CD4-positive, alpha-beta T cell treated with Interleukin-21 for 1 hour (primary cell): ENCODE data around the gene IGF1.

Source experiments
- DNase-seq: peaks from one replicate; pipeline ENCODE4 v3.0.0-alpha.2; 2020

IGF1 gene

GRCh38 chr12:102480406-102480805 is at the start of gene IGF1:
Gene IGF1 (minus strand): TSS chr12:102480563. CDS start chr12:102480381, 182 bp downstream.
- no peak for DNase-seq

- DNase-seq: no peak
These were observed 47.7 kb upstream of the IGF1 start for GRCh38 chr12:102528111-102528510.

GRCh38 chr12:102527171-102527720 is 46.9 kb upstream of the IGF1 start:
- DNase-seq: no peak

GRCh38 chr12:102526656-102527055 is 46.3 kb upstream of the IGF1 start:
- DNase-seq: no peak

GRCh38 chr12:102522768-102523167 is 42.4 kb upstream of the IGF1 start:
- no peak for DNase-seq

- DNase-seq: no peak
These were observed 41.4 kb upstream of the IGF1 start for GRCh38 chr12:102521662-102522277.

GRCh38 chr12:102518871-102519270 is 38.5 kb upstream of the IGF1 start:
- DNase-seq: no peak

- DNase-seq: no peak
These were observed 34.3 kb upstream of the IGF1 start for GRCh38 chr12:102514696-102515095.

GRCh38 chr12:102513739-102514138 is 33.4 kb upstream of the IGF1 start:
- DNase-seq: no peak

- no peak for DNase-seq
These were observed 32.9 kb upstream of the IGF1 start for GRCh38 chr12:102513272-102513671.

- no peak for DNase-seq
These were observed 32.2 kb upstream of the IGF1 start for GRCh38 chr12:102512523-102512922.

- DNase-seq: no peak
These were observed 31.2 kb upstream of the IGF1 start for GRCh38 chr12:102511575-102511974.

GRCh38 chr12:102510463-102510862 is 30.1 kb upstream of the IGF1 start:
- no peak for DNase-seq

- DNase-seq: no peak
These were observed 29.7 kb upstream of the IGF1 start for GRCh38 chr12:102510031-102510430.

GRCh38 chr12:102509123-102509626 is 28.8 kb upstream of the IGF1 start:
- no peak for DNase-seq

- DNase-seq: no peak
These were observed 27.7 kb upstream of the IGF1 start for GRCh38 chr12:102508052-102508451.

GRCh38 chr12:102507301-102507700 is 26.9 kb upstream of the IGF1 start:
- no peak for DNase-seq

- no peak for DNase-seq
These were observed 24.5 kb upstream of the IGF1 start for GRCh38 chr12:102504871-102505270.

GRCh38 chr12:102504280-102504679 is 23.9 kb upstream of the IGF1 start:
- no peak for DNase-seq

GRCh38 chr12:102503831-102504230 is 23.5 kb upstream of the IGF1 start:
- DNase-seq: no peak

- no peak for DNase-seq
These were observed 22.8 kb upstream of the IGF1 start for GRCh38 chr12:102503056-102503681.

GRCh38 chr12:102501773-102502172 is 21.4 kb upstream of the IGF1 start:
- no peak for DNase-seq

- DNase-seq: no peak
These were observed 18.1 kb upstream of the IGF1 start for GRCh38 chr12:102498471-102498870.

GRCh38 chr12:102497743-102498142 is 17.4 kb upstream of the IGF1 start:
- no peak for DNase-seq
